ENCODE results near the gene OR10H4. TPM values are rescaled to one million over a fixed set of nuclear protein-coding genes. Genes with fewer than 3 reads are reported as not detected.

The OR10H4 gene
- total and polyA plus RNA-seq, 2 of the 13 experiments (the other 11 are each of a cell fraction or from before 2014, with no cell fraction given) = not detected

DNA sequence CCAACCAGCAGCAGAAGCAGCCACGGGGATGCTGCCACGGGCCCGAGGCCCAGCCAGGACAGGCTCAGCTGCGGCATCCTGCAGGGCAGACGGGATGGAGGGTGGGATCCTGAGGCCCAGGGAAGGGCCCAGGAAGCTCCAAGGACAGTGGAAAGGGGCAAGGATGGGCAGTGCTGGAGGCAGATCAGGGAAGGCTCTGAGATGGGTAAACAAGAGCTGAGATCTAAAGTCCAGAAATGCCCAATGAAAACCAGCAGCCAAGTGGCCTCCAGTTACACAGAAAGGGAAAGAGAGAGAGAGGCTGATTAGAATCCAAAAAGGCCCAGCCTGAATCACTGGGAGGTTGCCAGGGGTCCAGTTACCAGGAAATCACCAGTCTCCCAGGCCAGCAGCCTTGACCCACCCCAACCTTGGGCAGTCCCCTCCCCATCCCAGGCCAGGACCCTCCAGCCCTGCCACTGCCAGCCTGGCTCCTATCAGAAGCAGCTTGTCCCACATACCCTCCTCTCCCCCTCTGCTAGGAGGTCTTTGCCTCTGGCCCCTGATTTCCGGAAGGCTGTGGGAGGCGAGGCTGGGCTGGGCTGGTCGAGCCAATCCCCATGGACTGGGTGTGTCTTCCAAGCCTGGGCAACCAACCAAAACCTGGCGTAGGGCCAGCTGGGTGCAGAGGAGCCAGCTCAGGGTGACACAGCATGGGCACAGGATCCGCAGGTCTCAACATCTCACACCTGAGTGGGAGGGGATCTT lies 14.3 kb upstream of the OR10H4 start, which contains the start of gene CYP4F11 (continued):
- no peak for TF ChIP-seq KLF6 (CRISPR knock-in tag; IDR thresholded peaks at IDR 0.05)
- TF ChIP-seq ZNF775 (CRISPR knock-in tag; IDR thresholded peaks at IDR 0.05; ENCODE audit: borderline replicate concordance) = no peak
- TF ChIP-seq, protein P1, sequence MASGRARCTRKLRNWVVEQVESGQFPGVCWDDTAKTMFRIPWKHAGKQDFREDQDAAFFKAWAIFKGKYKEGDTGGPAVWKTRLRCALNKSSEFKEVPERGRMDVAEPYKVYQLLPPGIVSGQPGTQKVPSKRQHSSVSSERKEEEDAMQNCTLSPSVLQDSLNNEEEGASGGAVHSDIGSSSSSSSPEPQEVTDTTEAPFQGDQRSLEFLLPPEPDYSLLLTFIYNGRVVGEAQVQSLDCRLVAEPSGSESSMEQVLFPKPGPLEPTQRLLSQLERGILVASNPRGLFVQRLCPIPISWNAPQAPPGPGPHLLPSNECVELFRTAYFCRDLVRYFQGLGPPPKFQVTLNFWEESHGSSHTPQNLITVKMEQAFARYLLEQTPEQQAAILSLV (CRISPR knock-in tag; IDR thresholded peaks at IDR 0.05; ENCODE audit: borderline replicate concordance) = 0 out of 2 replicates have a peak, but pooled peaks have one; percentile 45
- TF ChIP-seq, protein P2, sequence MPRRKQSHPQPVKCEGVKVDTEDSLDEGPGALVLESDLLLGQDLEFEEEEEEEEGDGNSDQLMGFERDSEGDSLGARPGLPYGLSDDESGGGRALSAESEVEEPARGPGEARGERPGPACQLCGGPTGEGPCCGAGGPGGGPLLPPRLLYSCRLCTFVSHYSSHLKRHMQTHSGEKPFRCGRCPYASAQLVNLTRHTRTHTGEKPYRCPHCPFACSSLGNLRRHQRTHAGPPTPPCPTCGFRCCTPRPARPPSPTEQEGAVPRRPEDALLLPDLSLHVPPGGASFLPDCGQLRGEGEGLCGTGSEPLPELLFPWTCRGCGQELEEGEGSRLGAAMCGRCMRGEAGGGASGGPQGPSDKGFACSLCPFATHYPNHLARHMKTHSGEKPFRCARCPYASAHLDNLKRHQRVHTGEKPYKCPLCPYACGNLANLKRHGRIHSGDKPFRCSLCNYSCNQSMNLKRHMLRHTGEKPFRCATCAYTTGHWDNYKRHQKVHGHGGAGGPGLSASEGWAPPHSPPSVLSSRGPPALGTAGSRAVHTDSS (CRISPR knock-in tag; conservative IDR thresholded peaks at IDR 0.05) = no peak
- TF ChIP-seq REPIN1 (CRISPR knock-in tag; IDR thresholded peaks at IDR 0.05; ENCODE audit: borderline replicate concordance, low read depth) = peak; percentile 1; the same call in 1 of the 2 replicates
- 0 out of 2 replicates have a peak, but pooled peaks have one; percentile 70 for TF ChIP-seq ZFP36L1 (CRISPR knock-in tag; IDR thresholded peaks at IDR 0.05)
- TF ChIP-seq, protein P3, sequence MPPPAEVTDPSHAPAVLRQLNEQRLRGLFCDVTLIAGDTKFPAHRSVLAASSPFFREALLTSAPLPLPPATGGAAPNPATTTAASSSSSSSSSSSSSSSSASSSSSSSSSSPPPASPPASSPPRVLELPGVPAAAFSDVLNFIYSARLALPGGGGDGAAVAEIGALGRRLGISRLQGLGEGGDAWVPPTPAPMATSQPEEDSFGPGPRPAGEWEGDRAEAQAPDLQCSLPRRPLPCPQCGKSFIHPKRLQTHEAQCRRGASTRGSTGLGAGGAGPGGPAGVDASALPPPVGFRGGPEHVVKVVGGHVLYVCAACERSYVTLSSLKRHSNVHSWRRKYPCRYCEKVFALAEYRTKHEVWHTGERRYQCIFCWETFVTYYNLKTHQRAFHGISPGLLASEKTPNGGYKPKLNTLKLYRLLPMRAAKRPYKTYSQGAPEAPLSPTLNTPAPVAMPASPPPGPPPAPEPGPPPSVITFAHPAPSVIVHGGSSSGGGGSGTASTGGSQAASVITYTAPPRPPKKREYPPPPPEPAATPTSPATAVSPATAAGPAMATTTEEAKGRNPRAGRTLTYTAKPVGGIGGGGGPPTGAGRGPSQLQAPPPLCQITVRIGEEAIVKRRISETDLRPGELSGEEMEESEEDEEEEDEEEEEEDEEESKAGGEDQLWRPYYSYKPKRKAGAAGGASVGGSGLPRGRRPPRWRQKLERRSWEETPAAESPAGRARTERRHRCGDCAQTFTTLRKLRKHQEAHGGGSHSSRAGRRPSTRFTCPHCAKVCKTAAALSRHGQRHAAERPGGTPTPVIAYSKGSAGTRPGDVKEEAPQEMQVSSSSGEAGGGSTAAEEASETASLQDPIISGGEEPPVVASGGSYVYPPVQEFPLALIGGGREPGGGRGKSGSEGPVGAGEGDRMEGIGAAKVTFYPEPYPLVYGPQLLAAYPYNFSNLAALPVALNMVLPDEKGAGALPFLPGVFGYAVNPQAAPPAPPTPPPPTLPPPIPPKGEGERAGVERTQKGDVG (CRISPR knock-in tag; IDR thresholded peaks at IDR 0.05; ENCODE audit: borderline replicate concordance) = no peak
- TF ChIP-seq NR2F6 (IDR thresholded peaks at IDR 0.05) = peak; percentile 57
- TF ChIP-seq NR2F6 (CRISPR knock-in tag; IDR thresholded peaks at IDR 0.05) = no peak
- TF ChIP-seq, protein P4, sequence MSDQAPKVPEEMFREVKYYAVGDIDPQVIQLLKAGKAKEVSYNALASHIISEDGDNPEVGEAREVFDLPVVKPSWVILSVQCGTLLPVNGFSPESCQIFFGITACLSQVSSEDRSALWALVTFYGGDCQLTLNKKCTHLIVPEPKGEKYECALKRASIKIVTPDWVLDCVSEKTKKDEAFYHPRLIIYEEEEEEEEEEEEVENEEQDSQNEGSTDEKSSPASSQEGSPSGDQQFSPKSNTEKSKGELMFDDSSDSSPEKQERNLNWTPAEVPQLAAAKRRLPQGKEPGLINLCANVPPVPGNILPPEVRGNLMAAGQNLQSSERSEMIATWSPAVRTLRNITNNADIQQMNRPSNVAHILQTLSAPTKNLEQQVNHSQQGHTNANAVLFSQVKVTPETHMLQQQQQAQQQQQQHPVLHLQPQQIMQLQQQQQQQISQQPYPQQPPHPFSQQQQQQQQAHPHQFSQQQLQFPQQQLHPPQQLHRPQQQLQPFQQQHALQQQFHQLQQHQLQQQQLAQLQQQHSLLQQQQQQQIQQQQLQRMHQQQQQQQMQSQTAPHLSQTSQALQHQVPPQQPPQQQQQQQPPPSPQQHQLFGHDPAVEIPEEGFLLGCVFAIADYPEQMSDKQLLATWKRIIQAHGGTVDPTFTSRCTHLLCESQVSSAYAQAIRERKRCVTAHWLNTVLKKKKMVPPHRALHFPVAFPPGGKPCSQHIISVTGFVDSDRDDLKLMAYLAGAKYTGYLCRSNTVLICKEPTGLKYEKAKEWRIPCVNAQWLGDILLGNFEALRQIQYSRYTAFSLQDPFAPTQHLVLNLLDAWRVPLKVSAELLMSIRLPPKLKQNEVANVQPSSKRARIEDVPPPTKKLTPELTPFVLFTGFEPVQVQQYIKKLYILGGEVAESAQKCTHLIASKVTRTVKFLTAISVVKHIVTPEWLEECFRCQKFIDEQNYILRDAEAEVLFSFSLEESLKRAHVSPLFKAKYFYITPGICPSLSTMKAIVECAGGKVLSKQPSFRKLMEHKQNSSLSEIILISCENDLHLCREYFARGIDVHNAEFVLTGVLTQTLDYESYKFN (CRISPR knock-in tag; conservative IDR thresholded peaks at IDR 0.05) = peak; percentile 83
- TF ChIP-seq ZIK1 (CRISPR knock-in tag; IDR thresholded peaks at IDR 0.05; ENCODE audit: borderline replicate concordance, low read depth) = no peak
- TF ChIP-seq, protein P5, sequence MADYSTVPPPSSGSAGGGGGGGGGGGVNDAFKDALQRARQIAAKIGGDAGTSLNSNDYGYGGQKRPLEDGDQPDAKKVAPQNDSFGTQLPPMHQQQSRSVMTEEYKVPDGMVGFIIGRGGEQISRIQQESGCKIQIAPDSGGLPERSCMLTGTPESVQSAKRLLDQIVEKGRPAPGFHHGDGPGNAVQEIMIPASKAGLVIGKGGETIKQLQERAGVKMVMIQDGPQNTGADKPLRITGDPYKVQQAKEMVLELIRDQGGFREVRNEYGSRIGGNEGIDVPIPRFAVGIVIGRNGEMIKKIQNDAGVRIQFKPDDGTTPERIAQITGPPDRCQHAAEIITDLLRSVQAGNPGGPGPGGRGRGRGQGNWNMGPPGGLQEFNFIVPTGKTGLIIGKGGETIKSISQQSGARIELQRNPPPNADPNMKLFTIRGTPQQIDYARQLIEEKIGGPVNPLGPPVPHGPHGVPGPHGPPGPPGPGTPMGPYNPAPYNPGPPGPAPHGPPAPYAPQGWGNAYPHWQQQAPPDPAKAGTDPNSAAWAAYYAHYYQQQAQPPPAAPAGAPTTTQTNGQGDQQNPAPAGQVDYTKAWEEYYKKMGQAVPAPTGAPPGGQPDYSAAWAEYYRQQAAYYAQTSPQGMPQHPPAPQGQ (CRISPR knock-in tag; IDR thresholded peaks at IDR 0.05; ENCODE audit: borderline replicate concordance) = no peak
- TF ChIP-seq, protein P6, sequence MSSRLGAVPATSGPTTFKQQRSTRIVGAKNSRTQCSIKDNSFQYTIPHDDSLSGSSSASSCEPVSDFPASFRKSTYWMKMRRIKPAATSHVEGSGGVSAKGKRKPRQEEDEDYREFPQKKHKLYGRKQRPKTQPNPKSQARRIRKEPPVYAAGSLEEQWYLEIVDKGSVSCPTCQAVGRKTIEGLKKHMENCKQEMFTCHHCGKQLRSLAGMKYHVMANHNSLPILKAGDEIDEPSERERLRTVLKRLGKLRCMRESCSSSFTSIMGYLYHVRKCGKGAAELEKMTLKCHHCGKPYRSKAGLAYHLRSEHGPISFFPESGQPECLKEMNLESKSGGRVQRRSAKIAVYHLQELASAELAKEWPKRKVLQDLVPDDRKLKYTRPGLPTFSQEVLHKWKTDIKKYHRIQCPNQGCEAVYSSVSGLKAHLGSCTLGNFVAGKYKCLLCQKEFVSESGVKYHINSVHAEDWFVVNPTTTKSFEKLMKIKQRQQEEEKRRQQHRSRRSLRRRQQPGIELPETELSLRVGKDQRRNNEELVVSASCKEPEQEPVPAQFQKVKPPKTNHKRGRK (CRISPR knock-in tag; IDR thresholded peaks at IDR 0.05) = no peak
- 0 out of 2 replicates have a peak, but pooled peaks have one; percentile 34 for TF ChIP-seq ZSCAN29 (CRISPR knock-in tag; conservative IDR thresholded peaks at IDR 0.05)

Data from HepG2 (cell line).